Brain microvascular endothelial cell (primary cell): ENCODE data around the gene NRG2.

Experiments
- DNase-seq: peaks from one replicate; pipeline ENCODE4 v3.0.0-alpha.2; 2020
- H3K27ac ChIP-seq: fragments of 250-450 bp; sonication (Bioruptor Pico); 2 replicates; pipeline ENCODE4 v1.5.1; 2020; ENCODE audit warnings: mild to moderate bottlenecking, moderate library complexity
- H3K27me3 ChIP-seq: fragments of 250-450 bp; sonication (Bioruptor Pico); replicated peaks from 2 replicates; pipeline ENCODE4 v1.5.1; 2020; ENCODE audit warnings: mild to moderate bottlenecking
- H3K36me3 ChIP-seq: fragments of 250-450 bp; sonication (Bioruptor Pico); replicated peaks from 2 replicates; pipeline ENCODE4 v1.5.1; 2020; ENCODE audit warnings: mild to moderate bottlenecking
- H3K4me3 ChIP-seq: 2 replicates; pipeline ENCODE4 v1.5.1; 2011; ENCODE audit warnings: low read depth, mild to moderate bottlenecking, control low read depth, low read length, moderate library complexity
- CTCF ChIP-seq: IDR thresholded peaks from 2 replicates; pipeline ENCODE4 v1.5.1; 2011; ENCODE audit warnings: low read depth, mild to moderate bottlenecking, moderate library complexity, low read length, control low read depth, inconsistent platforms; ENCODE audit errors: missing control alignments
- in situ Hi-C: cut with HindIII; loops from 2 replicates; pipeline ENCODE4 v1.10.0; 2017; ENCODE audit warnings: low sequenced_read_pairs, low pct_ligation_motif_present

NRG2 gene

DNA sequence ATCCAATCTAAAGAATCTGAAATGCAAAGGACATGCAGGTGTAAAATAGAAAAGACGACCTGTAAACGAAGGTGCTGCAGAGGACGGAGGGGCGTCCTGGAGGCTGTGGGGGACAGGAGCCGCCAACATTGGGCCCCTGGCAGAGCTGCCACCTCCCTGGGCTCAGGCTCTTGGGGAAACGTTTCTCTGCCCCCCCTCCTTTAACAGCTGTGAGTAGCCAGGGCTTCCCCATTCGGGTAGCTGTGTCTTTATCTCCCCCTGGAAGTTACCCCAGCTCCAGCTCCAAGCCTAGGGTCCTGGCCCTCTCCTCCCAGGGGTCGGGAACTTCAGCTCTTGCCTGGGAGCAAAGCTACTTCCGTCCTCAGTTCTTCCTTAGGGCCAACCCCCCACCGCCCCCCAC lies 196.0 kb downstream of the NRG2 start:
- H3K27ac ChIP-seq, result no peak overlapping the region
- no peak for TF ChIP-seq CTCF
- H3K27me3 ChIP-seq, result peaks cover 3% of the 10 kb centered on the region
- in situ Hi-C loops, result no loop called here
- H3K4me3 ChIP-seq, result no peak overlapping the region
- DNase-seq, result no peak
- no peaks in the 10 kb centered on the region for H3K36me3 ChIP-seq

DNA sequence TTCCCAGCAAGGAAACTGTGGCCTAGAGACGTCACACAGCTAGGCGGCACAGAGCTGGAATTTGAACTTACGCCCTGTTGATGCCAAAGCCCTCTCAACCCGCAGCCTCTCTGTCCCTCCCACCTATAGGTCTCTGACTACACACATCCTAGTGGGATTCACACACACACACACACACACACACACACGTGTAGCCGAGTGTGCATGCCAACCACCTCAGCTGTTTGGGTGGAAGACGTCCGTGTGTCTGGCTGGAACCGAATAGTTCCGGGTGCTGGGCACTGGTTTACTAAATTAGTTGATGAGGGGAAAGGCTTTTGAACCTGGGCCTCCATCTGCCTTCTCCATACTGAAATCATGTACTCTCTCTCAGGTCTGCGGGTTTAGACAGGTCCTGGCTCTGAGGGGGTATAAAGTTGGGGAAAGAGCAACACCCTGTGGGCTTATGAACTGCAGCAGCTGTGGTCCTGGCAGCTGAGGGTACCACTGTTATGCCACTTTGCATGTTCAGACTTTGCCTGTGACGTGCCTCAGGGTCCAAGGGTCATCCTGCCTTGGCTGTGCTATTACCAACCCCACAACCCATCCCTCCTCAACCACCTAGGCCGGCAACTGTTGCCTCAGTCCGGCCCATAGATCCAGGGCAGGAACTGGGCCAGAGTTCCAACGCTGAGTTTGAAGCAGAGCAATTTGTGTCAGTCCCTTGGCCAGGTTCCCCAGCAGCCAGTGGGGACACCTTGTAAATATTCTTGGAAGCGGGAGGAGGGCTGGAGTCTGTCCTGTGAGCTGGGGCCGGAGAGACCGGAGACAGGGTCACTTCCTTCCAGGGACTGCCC lies 197.0 kb downstream of the NRG2 start:
- Histone ChIP-seq H3K27ac (no peak overlapping the region), H3K36me3 (no peaks in the 10 kb centered on the region), H3K27me3 (peaks cover 3% of the 10 kb centered on the region), H3K4me3 (no peak overlapping the region)
- in situ Hi-C loops, result no loop called here
- no peak for TF ChIP-seq CTCF
- DNase-seq, result no peak

DNA sequence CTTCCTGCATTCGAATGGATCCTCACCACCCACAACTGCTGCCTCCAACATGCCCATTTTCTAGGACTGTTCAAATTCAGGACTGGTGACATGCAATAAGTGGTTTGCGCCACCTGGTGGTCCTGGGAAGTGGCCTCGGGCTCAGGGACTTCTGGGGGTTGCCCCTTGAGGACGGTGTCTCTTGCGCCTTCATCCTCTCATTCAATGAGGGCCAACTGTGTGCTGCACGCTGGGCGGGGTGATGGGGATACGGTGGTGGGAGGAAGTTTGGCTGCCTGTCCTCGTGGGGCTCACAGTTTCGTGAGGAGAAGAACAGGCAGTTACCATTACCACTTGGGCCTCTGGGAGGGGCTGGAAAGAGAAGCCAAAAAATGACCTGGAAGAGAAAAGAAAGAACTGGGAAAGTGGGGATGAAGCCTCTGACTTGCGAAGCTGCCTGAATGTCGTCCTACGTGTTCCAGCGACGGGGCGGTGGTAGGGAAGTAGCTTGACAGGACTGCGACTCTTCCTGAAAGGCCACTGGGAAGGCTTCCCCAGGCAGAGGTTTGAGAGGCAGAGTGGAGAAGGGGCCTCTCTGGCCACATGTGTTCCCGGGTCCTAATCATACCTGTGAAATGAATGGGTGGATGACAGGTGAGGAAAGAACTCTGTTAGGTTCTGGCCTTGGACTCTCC lies 198.5 kb downstream of the NRG2 start:
- Histone ChIP-seq H3K27me3 (peaks cover 3% of the 10 kb centered on the region), H3K27ac (no peak overlapping the region), H3K36me3 (no peaks in the 10 kb centered on the region), H3K4me3 (no peak overlapping the region)
- peak; percentile 96 for TF ChIP-seq CTCF
- peak; percentile 74 for DNase-seq
- in situ Hi-C loops, result no loop called here

- Histone ChIP-seq H3K36me3 (no peaks in the 10 kb centered on the region), H3K27me3 (peaks cover 3% of the 10 kb centered on the region), H3K4me3 (no peak overlapping the region), H3K27ac (no peak overlapping the region)
- DNase-seq, result no peak
- in situ Hi-C loops, result no loop called here
- TF ChIP-seq CTCF, result no peak
Measured at GRCh38 chr5:139843991-139844390, 199.1 kb downstream of the NRG2 start.

DNA sequence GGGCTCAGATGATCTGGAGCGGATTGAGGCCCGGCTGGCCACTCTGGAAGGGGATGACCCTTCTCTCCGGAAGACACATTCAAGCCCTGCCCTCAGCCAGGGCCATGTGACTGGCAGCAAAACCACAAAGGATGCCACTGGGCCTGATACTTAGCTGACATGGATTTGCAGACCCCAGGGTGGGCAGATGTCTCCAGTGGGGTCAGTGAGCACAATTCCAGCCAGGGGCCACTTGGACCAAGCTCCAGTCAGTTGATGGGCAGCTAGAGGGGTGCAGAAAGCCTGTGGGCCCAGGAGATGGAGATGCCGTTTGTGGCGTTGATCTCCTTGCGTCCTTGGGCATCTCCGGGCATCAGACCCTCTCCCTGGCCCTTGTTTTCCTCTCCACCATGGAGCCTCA lies 200.8 kb downstream of the NRG2 start:
- in situ Hi-C loops, result no loop called here
- Histone ChIP-seq H3K27me3 (peaks cover 3% of the 10 kb centered on the region), H3K27ac (no peak overlapping the region), H3K4me3 (no peak overlapping the region), H3K36me3 (no peaks in the 10 kb centered on the region)
- no peak for DNase-seq
- no peak for TF ChIP-seq CTCF
